GM18508 (cell line): ENCODE data around the gene INO80C.
"Not testable (repeated sequence)": the region's sequence is repeated elsewhere in the genome, so short reads cannot be mapped to it uniquely, and the experiment has no call there.

Experiments used
- ATAC-seq: cut with Tn5 transposase; IDR thresholded peaks from one replicate; pipeline ENCODE4 v1.9.1; 2021; ENCODE audit warnings: moderate number of reproducible peaks; ENCODE audit not compliant: insufficient read depth, unreplicated experiment

Gene INO80C

DNA sequence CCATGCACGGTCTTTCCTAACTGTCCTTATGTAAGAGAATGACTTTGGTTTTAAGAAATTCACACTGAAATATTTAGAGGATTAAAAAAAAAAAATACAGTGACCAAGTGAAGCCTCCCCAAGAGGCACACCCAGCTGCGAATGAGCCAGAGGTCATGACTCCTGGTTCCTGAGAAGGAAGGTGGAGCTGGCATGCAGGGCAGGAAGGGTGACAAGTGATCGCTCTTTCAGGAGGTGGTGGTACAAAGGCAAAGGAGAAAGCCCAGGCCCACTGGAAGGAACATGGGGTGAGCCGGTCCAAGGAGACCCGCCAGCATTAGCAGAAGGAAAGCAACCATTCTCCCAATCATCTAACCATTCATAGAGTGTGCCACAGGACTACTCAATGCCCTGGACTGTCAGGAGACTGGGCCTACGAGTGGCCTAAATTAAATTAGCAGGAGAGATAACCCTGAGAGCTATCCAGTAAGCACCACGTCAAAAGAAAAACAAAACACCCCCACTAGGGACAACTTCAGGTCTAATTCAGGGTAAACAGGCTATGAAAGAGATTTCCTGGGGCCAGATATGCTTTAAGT, 7.8 kb downstream of the INO80C start:
- no peak for ATAC-seq

DNA sequence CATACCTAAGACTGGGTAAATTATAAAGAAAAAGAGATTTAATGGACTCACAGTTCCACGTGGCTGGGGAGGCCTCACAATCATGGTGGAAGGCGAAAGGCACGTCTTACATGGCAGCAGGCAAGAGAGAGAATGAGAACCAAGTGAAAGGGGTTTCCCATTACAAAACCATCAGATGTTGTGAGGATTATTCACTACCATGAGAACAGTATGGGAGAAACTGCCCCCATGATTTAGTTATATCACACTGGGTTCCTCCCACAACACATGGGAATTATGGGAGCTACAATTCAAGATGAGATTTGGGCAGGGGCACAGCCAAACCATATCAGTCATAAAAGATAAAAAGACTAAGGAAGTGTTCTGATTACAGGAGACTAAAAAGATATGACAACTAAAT, 8.5 kb downstream of the INO80C start:
- ATAC-seq = not testable (repeated sequence)

DNA sequence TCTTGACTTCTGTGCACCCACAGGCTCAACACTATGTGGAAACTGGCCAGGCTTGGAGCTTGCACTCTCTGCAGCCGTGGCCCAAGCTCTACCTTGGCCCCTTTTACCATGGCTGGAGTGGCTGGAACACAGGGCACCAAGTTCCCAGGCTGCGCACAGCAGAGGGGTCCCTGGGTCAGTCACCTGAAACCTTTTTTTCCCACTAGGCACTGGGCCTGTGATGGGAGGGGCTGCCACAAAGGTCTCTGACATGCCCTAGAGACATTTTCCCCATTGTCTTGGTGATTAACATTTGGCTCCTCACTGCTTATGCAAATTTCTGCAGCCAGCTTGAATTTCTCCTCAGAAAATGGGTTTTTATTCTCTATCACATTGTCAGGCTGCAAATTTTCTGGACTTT, 9.4 kb downstream of the INO80C start:
- not testable (repeated sequence) for ATAC-seq

DNA sequence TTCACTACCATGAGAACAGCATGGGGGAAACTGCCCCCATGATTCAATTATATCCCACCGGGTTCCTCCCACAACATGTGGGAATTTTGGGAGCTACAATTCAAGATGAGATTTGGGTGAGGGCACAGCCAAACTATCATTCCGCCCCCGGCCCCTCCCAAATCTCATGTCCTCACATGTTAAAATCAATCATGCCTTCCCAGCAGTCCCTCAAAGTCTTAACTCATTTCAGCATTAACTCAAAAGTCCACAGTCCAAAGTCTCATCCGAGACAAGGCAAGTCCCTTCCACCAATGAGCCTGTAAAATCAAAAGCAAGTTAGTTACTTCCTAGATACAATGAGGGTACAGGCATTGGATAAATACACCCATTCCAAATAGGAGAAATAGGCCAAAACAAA, 10.2 kb downstream of the INO80C start:
- not testable (repeated sequence) for ATAC-seq

- ATAC-seq = no peak
Measured at GRCh38 chr18:35485852-35486251, 11.9 kb downstream of the INO80C start.

- ATAC-seq = no peak
Measured at GRCh38 chr18:35484034-35484433, 13.7 kb downstream of the INO80C start.

DNA sequence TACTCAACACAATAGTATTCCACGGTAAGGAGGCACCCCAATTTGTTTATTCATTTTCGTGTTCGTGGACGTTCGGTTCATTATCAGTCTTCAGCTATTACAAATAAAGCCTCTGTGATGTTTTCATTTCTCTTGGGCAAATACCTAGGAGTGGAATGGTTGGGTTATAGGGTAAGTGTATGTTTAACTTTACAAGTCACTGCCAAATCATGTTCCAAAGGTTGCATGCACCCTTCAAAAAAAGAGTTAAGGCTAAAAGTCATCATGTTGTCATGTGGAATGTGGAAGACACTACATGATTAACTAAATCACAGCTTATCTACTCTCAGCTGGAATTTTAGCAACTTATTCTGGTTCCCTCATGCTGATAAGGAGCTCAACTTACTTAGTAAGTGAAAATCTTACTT, 15.8 kb downstream of the INO80C start:
- no peak for ATAC-seq

GRCh38 chr18:35479911-35480586, 17.7 kb downstream of the INO80C start:
- ATAC-seq = no peak

GRCh38 chr18:35478520-35479435, 19.0 kb downstream of the INO80C start:
- ATAC-seq = no peak

GRCh38 chr18:35477974-35478373, 19.8 kb downstream of the INO80C start:
- no peak for ATAC-seq

DNA sequence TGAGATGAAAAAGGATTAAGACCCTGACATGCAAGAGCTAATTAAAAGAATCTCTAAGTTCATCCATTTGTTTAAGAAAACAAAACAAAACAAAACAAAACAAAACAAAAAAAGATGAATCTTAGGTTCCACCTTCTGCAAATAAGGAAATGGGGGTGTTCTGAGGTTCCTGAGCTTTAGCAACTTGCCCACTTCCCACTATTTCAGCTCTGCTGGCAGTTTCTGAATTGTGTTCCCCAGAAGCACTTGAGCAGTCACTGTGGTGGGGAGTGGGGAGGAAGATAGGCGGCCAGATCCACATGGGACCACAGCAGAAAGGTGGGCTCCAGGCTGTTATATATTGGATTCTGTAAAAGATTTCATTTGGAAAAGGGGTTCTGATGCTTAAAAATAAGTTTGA, 20.3 kb downstream of the INO80C start:
- ATAC-seq = no peak

GRCh38 chr18:35474884-35475283, 22.9 kb downstream of the INO80C start:
- no peak for ATAC-seq

GRCh38 chr18:35473562-35473961, 24.2 kb downstream of the INO80C start:
- no peak for ATAC-seq

GRCh38 chr18:35470435-35470834, 27.3 kb downstream of the INO80C start:
- ATAC-seq = no peak

- no peak for ATAC-seq
Measured at GRCh38 chr18:35469725-35470124, 28.0 kb downstream of the INO80C start.

DNA sequence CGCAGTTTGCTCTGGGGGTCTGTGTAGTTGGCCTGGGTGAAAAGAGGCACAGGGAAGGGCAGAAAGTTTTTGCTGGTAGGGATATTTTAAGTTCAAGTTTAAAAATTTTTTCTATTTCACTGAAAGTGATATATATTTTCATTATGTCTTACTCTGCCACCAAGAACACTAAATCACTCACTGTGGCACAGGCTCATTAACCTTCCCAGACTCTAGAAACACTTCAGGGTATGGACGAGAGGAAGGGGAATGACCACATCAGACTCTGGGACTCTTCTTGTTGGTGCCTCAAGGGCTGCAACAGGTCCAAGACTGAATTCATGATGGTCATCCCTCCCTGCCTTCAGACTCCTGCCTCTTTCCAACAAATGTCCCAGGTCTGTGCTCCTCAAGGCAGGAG, 29.0 kb downstream of the INO80C start:
- no peak for ATAC-seq

DNA sequence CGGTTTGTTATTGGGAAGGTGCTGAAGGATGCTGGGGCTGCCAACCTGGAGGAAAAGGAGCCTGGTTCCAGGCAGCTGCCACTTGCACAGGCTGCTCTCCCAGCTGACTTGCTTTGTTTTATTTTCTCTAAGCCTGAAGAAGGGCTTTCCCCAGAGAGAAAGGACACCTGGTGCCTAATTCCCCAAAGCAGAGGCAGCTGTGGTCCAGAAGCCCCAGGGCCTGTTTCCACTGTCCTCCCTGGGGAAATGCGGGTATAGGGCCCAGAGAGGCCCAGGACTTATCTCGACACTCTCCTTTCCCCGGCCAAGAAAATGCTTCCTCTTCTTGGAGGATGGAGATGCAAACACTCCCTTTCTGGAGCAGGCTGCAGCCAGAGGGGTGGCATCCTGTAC, 30.1 kb downstream of the INO80C start:
- no peak for ATAC-seq

GRCh38 chr18:35466815-35467623, 30.7 kb downstream of the INO80C start:
- ATAC-seq = no peak

GRCh38 chr18:35466334-35466733, 31.4 kb downstream of the INO80C start:
- no peak for ATAC-seq

GRCh38 chr18:35465329-35465728, 32.4 kb downstream of the INO80C start:
- no peak for ATAC-seq
